ENCODE measurements around the gene FHIT.

FHIT gene

DNA sequence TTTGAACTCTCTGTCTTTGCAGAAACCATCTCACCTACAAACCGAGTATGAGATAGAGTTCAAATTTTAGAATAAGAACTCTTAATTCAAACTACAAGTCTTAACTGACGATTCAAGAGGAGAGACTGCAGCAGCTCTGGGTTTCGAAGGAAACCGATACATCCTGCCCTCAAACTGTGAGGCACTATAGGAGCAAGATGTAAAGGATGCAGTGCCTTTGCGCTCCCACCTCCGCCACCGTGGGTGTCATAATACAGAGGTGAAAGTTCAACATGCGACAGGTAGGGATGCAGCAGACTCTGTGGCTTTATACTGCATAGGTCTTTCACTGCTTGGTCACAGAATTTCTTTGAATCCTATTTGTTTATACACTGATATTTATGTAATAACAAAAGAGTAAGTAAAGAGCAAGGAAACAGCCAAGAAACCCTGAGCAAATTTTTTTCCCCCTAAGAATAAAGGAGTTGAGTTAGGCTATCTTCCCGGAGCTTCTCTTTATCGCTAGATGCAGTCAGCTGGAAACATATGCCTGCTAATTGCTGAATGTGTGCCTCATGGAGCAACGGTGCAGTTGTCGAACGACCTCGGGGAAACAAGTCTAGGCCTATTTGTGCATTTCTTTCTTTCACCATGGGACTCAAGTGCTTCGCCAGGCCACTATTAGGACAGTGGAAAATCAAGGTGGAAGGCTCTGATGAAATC is 1103.9 kb downstream of the FHIT start:
- no peak for DNase-seq (ENCODE audit: low read depth in 1 of 2, low spot score in 1 of 2)

DNA sequence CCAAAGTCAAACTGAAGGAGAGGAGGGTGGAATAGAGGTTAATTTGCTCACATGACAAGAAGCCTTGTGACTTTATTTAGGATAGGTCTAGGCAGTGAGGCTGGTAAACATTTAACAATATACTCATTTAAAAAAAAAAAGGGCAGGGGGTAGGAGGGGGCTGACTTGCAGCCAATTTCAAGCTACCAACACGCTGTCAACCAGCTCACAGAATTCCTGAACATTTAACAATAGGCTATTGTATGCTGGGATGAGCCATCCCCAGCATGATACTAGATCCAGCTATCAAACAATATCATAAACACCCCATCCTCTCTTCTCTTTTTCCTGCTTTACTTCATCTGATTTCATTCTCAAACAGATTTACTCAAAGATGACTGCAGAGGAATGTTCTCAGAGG is 1105.1 kb downstream of the FHIT start:
- no peak for DNase-seq (ENCODE audit: low read depth in 1 of 2, low spot score in 1 of 2)

DNA sequence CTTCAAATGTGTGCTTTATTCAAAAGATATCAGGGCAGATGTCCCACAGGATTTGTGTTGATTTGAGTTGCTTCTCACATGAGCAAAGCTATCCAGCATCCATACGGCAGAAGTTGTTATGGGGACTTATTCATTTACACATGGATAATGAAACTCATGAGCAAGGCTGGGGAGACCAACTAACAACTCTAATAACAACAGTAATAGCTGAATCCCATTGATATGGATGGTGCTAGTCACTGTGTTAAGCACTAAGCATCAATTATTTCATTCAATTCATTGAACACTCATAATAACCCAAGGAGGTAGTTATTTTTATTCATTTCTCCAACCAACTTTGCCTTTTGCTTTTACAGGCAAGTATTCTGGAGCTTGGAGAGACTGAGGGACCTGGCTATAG is 1107.2 kb downstream of the FHIT start:
- DNase-seq (ENCODE audit: low read depth in 1 of 2, low spot score in 1 of 2): no peak

DNA sequence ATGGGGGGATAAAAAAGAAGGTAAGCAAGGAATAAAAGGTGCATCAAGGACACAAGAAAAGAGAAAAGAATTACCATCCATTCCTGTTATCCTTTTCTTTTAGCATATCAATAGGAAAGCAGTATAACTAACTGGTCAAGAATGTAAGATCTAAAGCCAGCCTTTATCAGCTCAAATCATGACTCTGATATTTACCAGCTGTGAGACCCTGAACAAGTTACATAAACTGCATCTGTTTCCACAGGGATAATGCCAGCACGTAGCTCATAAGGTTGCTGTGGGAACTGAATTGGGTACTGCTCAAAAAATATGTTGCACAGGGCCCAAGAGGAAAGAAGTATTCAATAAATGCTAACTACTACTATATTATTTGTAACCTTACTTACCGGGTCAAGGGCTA is 1109.2 kb downstream of the FHIT start:
- no peak for DNase-seq (ENCODE audit: low read depth in 1 of 2, low spot score in 1 of 2)

DNA sequence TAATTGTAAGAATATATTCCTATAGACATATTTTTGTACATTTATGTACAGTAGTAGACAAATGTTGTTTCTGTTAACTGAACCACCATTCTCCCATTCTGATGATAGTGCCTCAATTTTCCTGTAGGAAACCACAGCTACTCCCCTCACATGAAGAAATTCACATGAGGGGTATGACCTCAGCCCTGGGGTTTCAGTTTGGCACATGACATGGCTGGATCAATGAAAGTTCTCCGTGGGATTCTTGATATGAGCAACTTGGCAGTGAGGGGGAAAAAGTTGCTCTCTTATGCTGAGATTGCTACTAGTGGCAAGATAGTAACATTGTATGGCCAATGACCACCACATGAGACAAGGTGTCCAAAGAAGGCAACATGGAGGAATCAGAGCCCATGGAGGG is 1111.1 kb downstream of the FHIT start:
- DNase-seq (ENCODE audit: low read depth in 1 of 2, low spot score in 1 of 2): no peak

DNA sequence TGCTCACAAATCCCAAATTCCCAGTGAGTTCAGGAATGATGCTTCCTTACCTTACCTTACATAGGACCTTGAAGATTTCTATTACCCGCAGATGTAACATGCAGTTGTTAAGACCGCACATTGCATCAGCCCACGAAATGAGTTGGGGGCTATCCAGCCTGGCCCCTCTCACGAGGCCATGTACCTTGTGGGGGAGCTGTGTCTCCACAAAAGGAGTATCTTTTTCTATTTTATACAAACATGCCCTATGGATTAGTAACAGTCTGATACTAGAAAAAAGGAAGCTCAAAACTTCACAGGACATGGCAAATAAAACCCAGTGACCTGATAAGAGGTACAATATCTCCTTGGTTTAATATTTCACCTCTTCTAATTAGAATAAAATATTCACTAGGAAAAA is 1114.7 kb downstream of the FHIT start:
- DNase-seq (ENCODE audit: low read depth in 1 of 2, low spot score in 1 of 2): no peak

DNA sequence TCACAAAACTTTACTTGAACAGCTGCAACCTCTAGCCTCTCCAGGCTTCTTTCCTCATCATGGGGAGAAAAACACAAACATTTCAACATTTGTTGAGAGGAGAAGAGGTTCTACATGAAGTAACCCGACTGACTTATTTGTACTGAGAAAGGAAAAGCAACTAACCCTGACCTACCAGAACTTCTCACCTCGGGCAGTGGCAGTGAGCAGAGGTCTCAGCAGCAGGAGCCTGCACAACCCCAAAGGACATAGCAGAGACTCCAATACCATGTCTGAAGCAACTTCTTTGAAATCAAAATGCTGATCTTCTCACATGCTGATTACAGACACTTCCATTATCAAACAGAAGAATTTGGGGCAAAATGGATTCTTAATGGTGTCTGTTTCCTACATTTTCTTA is 1115.8 kb downstream of the FHIT start:
- DNase-seq (ENCODE audit: low read depth in 1 of 2, low spot score in 1 of 2): no peak

DNA sequence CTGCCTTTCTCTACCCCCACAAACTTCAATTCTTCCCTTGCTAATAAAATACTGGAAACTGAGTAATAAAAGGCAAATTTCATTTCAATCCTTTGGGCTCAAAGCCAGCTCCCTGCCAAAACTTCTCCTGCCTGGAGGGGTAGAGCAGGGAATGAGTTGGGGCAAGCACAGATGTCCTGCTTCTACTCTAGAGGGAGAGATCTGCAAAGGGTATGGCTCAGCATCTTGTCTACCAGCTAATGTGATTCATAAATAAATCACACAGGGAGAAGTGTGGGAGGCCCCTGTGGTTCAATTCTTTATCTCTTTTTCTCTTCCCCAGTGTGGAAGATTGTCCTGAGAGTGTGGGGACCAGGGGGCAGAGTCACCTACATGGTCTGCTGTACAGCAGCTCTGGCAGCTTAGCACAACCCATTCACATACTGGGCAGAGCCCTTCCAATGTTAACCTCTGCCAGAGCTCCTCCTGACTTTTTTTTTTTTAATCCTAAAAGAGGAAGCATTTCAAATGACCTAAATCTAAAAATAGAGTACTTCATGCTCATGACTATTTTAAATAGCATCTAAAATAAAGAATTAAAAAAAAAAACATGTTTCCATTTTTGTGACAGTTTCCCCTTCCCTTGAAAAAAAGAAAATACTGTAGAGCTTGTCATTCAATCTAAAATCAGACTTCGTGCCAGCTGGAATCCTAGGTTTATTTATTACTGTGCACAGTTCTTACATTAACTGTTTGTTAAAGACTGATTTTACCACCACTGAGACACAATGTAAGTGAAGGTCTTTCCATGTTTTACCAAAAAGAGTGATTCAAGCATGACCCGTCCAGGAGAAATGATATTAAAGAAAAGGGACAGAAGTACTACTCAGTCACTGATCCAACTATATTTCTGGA is 1117.7 kb downstream of the FHIT start:
- DNase-seq (ENCODE audit: low read depth in 1 of 2, low spot score in 1 of 2): no peak

DNA sequence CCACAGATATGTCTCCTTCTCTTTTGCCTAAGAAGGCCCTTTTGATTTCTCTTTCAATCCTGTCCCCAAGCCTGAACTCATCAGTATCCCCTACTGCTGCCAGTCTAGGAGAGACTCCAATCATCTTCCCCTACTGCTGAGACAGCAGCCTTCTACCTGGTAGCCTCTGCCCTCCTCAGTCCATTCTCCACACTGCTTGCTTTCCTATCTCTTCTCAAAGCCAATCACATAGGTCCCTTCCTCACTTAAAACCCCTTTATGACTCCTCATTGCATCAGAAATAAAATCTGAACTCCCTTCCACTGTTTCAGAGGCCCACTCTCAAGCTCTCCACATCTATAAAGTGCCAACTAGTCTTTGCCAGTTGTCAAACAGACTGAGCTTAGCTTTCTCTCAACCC is 1119.6 kb downstream of the FHIT start:
- DNase-seq (ENCODE audit: low read depth in 1 of 2, low spot score in 1 of 2): no peak

DNA sequence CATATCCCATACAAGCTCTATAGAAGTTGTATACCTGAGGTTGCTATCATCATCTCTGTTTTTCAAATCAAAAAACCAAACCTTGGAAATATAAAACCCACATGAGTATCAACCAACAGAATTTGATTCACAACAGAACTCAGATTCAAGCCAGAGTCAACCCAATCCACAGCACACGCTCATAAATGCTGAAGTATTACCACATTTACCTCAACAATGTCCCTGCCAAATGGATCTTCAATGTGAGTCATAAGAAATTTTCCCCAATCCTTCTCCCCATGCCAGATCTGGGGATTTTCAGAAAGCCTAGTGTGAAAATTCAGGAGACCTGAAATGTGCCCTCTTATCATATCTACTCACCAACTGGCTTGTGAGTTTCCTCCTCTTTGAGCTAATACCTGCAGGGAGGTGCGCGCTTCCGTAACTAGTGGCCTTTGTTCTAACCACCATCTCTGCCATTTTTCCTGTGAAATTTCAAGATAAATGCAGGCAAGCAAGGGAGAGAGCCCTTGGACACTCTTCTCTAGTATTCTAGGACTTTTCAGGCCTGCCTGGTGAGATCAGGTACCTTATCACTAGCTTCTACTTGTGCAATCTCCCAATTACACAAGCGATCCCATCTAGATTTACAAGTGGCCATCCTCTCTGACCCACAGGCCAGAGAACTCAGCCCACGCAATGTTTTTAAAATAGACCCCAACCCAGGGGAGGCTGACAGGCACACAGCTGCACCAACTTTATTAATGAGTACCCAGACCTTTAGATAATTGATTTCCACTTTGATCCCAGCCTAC is 1124.5 kb downstream of the FHIT start:
- no peak for DNase-seq (ENCODE audit: low read depth in 1 of 2, low spot score in 1 of 2)

DNA sequence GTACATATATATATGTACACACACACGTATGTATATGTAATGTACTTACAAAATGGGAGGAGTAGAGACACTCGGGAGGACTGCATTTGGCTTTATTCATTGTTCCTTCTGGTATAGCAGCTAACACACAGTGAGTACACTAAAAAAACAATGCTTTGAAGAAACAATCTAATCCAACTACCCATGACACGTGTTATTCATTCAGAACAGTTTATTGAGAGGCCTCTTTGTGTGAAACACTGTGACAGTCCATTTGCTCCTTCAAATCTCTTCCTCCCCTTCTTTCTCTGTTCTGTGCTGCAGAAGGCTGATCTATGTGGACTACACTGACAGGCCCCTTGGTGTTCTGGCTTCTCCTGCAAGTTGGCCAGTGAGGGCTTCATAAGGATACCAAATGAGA is 1125.6 kb downstream of the FHIT start:
- no peak for DNase-seq (ENCODE audit: low read depth in 1 of 2, low spot score in 1 of 2)

DNA sequence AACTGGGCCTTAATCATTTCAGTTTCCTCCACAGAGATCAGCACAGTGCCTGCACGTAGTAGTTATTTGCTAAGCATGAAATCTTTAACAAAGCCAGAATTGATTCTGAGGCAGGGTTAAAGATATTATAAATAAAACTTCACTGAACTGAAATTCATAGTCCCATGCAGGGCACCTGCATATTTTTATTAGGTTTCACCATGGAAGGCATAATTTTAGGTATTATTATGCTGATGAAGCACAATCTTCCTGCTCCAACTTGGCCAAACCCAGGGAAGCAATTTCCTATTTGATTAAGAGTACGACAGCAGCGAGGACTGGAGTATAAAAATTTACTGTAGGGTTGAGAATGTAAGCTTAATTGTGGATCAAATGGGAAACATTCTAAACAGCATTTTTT is 1131.0 kb downstream of the FHIT start:
- DNase-seq (ENCODE audit: low read depth in 1 of 2, low spot score in 1 of 2): no peak

DNA sequence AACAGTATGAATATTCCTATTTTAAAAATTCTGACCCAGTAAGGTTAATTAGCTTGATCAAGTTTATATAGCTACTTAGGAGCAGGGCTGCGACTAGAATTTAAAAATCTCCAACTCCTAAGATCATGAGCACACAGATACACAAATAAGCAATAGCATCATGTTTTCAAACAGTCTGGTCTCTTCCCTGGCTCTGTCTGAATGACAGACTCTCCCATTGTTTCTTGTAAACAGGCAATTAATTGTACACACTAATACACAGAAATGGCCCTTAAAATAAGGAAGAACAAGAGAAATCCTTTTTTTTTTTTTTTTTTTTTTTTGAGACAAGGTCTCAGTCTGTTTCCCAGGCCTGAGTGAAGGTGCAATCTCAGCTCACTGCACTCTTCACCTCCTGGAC is 1137.1 kb downstream of the FHIT start:
- DNase-seq (ENCODE audit: low read depth in 1 of 2, low spot score in 1 of 2): no peak

DNA sequence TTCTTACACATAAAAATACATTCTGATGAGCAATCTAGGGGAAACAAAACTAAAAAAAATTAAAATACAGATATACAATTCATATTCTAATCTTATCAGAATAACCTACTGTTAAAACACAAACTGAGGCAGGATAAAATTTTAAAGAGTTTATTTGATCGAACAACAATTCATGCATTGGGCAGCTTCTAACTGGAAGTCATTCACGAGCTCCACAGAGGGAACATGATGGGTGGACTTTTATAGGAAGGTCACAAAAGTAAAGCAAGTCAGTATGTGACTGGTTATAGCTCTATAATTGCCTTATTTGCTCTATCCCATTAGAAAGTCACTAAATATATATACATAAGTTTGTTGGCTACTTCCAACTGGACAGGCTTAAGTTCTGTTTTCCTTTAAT is 1144.0 kb downstream of the FHIT start:
- no peak for DNase-seq (ENCODE audit: low read depth in 1 of 2, low spot score in 1 of 2)

DNA sequence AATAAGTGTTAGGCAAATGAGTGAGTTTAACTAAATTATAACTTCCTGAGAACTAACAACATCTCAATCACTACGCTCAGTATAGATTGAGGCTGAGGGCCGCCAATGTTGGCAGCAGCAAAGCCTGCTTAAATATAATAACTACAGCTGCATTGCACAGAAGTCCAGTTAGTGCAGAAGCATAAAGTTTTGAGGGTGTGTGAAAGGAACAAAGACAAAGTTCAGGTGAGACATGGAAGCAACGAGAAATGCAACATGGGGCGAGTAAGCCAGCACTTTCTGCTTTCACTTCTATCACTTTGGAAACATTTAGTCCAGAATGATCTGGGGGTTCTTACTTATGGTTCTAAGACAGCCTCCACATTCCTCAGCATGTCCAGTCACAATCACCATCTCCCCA is 1149.1 kb downstream of the FHIT start:
- no peak for DNase-seq (ENCODE audit: low read depth in 1 of 2, low spot score in 1 of 2)

DNA sequence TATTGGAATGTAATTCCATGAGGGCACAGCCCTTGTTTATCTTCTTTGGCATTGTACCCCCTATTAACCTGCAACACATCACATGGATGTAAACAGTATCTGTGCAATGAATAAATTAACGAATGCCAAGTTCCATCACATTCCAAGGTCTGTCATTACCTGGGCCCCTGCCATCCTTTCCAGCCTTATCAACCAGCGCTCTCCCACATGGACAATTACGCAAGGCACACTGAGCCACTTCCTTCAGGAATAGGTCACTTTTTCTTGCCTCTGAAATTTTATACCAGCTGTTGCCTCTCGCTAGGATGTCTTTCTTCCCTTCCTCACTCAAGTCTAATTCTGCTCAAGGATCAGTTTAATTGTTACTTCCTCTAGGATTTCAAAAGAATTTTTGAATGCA is 1149.6 kb downstream of the FHIT start:
- DNase-seq (ENCODE audit: low read depth in 1 of 2, low spot score in 1 of 2): no peak

DNA sequence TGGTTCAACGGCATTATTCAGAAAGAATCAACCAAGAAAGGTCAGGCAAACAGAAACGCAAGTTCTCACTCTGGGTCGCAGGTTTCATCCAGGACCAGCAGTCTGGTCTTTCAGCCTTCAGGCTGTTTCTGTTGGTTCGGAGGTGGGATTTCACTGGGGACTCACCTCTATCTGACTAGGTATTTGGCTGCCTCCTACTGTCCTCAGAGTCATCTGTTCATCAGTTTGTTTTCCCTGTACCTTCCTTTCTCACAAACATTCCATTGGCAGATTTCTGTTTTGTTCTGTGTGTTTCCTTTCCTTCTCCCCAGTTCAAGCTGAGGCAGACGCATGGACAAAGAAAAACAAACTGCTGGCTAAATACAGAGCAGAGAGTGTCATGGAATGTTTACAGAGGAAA is 1154.8 kb downstream of the FHIT start:
- no peak for DNase-seq (ENCODE audit: low read depth in 1 of 2, low spot score in 1 of 2)

DNA sequence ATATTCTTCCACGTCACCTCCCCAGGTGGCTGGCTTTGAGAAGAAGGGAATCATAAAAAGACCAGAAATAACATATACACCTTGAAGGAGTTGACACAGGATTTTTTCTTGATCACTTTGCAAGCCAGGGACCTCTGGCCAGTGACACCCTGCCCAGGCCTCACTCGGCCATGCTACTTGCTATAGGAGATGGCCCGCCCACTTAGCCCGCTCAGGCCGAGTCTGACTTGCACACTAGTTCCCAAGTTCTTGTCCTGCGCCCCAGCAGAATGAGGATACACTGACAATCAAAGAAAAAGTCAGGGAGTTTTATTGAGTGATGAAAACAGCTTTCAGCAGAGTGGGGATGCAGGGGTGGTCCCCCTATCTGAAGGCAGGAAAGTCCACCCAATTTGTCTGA is 1155.3 kb downstream of the FHIT start:
- no peak for DNase-seq (ENCODE audit: low read depth in 1 of 2, low spot score in 1 of 2)

DNA sequence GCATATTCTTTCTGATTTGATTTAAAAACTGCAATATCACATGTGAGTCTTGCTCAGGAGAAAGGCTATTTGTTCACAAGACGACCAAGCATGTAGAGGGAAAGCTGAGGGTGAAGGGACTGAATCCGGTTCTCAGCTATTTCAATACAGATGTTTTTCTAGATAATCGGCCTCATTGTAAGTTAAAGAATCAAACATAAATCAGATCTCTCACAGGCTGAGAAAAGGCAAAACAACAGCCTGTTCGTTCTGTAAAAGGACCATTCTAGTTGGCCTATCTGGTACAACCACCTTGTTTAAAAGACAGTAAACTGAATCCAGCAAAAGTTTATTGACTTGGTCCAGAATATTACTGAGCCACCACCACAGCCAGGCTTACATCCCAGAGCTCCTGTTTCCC is 1155.7 kb downstream of the FHIT start:
- no peak for DNase-seq (ENCODE audit: low read depth in 1 of 2, low spot score in 1 of 2)

DNA sequence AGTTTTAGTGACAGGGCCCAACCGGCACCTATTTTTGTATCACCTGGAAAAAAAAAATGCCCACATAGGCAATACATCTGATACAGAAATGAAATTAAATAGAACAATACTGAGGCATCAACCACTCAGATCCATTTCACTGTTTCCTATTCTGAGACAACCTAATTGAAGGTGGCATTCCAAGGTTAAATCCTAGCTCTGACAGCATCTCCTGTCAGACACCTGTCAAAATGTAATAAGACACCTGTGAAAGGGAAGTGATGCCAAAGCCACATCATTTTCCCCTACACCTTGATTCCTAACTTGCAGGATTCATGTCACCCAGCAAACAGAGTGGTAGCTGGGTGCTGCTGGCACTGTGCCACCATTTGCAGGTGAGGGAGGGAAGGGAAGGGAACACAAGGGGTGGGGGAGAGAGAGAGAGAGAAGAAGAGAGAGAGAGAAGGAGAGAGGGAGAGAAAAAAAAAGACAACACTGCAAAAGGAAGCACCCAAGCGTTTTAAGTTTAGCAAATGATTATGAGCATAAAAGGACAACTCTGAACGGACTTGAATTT is 1156.8 kb downstream of the FHIT start:
- DNase-seq (ENCODE audit: low read depth in 1 of 2, low spot score in 1 of 2): no peak

DNA sequence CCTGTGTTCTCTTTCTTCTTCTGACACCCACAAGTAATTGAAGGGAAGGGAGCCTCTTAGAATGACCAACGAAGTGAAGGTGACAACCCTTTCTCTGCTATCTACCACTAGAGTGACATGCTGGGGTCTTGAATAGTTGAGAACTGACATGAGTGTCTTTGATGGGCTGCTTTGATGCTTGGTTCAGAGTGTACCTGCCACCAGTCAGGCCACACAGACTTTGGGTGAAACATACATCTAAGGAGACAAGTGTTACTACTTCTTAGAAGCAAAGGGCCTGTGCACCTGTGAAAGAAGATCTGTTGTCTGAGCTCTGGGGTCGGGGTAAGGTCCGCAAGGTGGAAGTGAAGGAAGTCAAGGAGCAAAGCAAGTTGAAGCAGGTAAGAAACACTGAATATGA is 1160.7 kb downstream of the FHIT start:
- DNase-seq (ENCODE audit: low read depth in 1 of 2, low spot score in 1 of 2): no peak

DNA sequence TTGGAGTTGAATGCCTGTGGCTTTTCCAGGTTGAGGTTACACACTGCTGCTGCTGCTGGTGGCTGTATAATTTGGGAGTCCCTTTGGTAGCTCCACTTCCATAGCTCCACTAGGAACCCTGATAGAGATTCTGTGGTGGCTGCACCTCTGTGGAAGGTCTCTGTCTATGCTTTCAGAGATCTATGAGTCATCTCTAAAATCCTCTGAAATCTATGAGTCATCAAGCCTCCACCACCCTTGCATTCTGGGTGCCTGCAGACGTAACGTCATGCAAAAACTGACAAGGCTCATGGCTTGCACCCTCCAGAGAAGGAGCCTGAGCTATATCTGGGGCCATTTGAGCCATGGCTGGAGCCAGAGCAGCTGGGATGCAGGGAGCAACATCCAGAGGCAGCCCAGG is 1164.4 kb downstream of the FHIT start:
- DNase-seq (ENCODE audit: low read depth in 1 of 2, low spot score in 1 of 2): no peak

All from activated T-helper 1 cell treated with anti-CD3 and anti-CD28 coated beads, Interleukin-2, amount 50 U/mL, for 16 hours (primary cell).